T-helper 1 cell treated with Interleukin-12 subunit alpha and Interleukin-12 subunit beta and Interleukin-4 antibody, amounts not matched to agents 30 ng/mL and 1 ng/mL, for 36 hours (primary cell): ENCODE results near the gene UGT1A9. TPM values are rescaled to one million over a fixed set of nuclear protein-coding genes. Genes with fewer than 3 reads are reported as not detected.
"Not testable (repeated sequence)": the region's sequence is repeated elsewhere in the genome, so short reads cannot be mapped to it uniquely, and the experiment has no call there.

Source experiments
- intact Hi-C: fragments of 100-400 bp; cut with micrococcal nuclease; formaldehyde crosslinking; loops from one replicate; pipeline ENCODE4 v1.15.1; 2024
- total RNA-seq: library from RNA; stranded (reverse); gene quantifications from 2 replicates; pipeline ENCODE4 v1.2.3, GENCODE V29; 2022

Gene UGT1A9
- not detected in 2 replicates for total RNA-seq

DNA sequence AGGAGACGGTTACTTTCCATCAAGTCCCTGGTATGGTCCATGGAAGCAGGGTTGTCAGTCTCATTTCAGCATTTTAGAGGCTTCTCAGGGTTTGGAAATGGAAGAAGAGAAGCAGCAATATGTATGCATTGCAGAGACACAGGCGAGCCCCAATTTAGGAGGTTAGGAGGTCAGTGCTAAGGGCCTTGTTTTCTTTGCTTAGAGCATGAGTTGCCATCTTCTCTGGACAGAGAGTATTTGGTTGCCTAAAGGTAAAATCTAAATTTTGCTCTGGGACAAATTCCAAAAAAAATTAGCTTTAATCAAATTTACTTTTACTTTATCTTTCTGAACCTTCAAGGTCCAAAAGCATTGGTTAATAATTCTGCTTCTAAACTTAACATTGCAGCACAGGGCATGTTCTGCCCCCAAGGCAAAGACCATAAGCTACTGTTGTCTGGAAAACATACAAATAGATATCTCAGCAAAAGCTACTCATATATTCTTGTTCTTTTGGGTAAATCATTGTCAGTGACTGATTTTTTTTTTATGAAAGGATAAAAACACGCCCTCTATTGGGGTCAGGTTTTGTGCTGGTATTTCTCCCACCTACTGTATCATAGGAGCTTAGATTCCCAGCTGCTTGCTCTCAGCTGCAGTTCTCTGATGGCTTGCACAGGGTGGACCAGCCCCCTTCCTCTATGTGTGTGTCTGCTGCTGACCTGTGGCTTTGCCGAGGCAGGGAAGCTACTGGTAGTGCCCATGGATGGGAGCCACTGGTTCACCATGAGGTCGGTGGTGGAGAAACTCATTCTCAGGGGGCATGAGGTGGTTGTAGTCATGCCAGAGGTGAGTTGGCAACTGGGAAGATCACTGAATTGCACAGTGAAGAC is at the start of gene UGT1A9:
Gene UGT1A9, plus strand, starts transcription at position 609 of the 872 bp plus-strand sequence. Its CDS starts 37 bp downstream, at position 646.
- intact Hi-C loops: no loop called here

DNA sequence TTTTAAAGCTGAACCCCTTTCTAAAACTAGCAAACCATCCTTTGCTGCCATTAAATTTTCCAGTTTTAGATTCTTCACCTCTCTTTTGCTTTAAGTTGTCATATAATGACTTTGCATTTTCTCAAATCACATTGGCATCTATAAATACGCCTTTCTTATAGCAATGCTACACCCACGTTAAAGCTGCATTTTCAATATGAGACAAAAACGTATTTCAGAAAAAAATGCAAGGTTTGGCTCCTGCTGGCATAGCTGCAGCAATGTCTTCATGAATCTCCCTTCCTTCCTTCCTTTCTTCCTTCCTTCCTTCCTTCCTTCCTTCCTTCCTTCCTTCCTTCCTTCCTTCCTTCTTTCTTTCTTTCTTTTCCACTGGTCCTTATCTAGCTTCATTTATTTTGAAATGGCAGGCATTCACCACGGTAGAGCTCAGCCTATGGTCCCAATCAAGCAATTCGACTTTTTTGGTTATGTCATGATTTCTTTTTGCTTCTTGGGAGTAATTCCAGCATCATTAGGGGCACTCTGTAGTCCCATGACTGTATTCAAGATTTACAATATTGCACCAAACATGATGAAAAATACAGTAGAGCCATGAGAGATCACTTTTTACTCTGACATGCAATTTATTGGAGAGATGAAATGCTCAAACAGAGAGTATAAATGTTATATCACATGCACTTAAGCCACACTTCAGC is 44.2 kb upstream of the UGT1A9 start:
- intact Hi-C loops: no loop called here

DNA sequence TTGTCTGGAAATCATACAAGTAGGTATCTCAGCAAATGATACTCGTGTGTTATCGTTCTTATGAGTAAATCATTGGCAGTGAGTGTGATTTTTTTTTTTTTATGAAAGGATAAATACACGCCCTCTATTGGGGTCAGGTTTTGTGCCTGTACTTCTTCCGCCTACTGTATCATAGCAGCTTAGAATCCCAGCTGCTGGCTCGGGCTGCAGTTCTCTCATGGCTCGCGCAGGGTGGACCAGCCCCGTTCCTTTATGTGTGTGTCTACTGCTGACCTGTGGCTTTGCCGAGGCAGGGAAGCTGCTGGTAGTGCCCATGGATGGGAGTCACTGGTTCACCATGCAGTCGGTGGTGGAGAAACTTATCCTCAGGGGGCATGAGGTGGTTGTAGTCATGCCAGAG is 35.4 kb upstream of the UGT1A9 start, which contains the start of gene UGT1A10:
Gene UGT1A10, plus strand, starts transcription at position 143 of the 400 bp plus-strand sequence. Its CDS starts 75 bp downstream, at position 218.
- intact Hi-C loops: not testable (repeated sequence)

DNA sequence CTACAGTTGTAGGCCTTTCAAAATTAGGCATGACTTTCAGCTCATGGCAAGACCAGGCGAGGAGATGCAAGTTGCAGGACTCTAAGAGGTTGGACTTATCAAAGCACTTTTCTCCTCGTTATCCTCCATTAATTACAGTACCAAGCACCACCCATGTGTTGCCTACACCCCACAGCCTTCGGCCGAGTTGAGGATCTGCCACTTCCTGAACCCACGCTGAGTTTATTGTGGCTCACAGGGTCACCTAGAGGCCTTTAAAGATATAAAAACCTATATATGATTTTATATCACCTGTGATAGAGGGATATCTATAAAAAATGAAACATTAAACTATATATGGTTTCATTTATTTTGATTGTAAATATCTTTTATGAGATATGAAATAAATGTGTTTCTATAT is 32.9 kb upstream of the UGT1A9 start:
- intact Hi-C loops: no loop called here

DNA sequence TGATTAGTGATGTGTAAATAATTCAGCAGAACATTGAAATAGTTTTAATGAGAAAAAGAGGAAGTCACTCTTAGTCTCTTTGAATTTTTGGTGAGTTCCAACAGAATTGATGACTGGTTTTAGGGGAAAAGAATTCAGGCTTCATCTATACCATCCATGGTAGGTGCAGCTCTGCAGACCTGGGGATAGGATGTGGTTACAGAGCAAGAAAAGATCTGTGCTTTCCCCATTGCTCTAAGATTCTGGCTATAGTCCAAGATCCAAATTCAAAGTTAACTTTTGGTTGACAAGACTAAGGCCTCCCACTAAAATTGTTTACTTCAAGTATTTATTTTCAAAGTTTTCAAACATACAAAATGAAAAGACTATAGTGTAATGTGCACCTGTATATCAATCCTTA is 31.8 kb upstream of the UGT1A9 start:
- intact Hi-C loops: no loop called here

DNA sequence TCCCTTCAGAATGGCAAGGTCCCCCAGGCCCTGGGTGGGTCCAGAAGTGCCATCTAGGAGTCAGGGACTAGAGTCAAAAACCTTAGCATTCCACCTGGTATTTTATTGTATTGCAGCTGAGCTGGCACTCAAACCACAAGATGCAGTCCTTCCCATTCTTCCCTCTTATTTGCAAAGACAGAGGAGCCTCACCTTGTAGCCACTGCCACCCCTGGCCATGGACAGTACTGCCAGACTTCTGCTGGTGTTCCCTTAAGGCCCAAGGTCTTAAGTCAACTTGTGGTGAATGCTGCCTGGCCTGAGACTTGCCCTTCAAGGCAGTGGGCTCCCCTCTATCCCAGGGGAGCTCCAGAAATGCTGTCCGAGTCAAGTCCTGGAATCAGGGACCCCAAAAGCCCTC is 28.6 kb upstream of the UGT1A9 start:
- intact Hi-C loops: no loop called here

DNA sequence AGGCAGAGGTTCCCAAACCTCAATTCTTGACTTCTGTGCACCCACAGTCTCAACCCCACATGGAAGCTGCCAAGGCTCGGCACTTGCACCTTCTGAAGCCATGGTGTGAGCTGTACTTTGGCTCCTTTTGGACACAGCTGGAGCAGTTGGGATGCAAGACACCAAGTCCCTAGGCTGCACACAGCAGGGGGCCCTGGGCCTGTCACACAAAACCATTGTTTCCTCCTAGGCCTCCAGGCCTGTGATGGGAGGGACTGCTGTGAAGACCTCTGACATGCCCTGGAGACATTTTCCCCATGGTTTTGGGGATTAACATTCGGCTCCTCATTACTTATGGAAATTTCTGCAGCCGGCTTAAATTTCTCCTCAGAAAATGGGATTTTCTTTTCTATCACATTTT is 25.7 kb upstream of the UGT1A9 start:
- intact Hi-C loops: not testable (repeated sequence)

DNA sequence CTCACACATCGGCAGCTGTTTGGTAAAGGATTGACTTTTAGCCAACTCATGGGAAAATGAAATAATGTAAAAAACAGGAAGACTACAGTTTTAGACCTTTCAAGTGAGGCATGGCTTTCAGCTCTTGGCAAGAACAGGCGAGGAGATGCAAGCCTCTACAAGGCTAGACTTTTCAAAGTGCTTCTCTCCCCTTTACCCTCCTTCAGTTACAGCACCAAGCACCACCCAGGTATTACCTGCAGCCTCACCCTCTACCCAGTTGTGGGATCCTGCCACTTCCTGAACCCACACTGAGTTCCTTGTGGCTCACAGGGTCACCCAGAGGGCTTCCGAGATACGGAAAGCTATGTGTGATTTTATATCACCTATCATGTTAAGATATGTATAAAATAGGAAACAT is 20.7 kb upstream of the UGT1A9 start:
- intact Hi-C loops: no loop called here

DNA sequence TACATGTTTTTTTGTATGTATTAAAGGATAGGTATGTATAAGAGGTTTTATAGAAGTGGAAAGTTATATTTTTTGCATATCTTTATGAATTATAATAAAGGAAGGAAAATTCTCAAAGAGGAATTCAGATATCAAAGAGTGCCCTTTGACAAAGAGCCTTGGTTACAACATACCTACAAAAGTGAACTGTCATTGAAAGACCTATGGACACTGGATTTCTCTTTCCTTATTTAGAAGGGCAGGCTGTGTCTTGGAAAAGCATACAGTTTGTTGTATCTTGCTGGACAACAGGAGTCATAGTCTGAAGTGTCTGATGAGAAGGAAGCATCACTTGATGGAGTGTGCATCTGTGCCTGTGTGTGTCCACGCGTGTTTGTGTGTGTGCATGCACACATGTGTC is 20.3 kb upstream of the UGT1A9 start:
- intact Hi-C loops: no loop called here

DNA sequence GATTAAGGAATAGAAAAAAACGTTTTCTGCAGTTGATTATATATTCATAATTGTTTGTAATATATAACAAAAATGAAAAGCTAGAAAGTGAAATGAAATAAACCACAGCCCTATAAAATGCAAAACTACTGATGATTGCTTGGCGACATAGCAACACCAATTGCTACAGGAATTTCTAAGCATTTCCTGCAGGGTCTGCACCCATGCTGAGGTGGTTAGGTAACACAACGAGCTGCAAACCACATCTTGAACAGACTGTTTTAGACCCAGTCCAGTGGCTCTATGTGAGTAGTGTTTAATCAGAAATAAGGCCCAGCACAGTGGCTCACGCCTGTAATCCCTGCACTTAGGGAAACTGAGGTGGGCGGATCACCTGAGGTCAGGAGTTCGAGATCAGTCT is 17.2 kb upstream of the UGT1A9 start:
- intact Hi-C loops: no loop called here

DNA sequence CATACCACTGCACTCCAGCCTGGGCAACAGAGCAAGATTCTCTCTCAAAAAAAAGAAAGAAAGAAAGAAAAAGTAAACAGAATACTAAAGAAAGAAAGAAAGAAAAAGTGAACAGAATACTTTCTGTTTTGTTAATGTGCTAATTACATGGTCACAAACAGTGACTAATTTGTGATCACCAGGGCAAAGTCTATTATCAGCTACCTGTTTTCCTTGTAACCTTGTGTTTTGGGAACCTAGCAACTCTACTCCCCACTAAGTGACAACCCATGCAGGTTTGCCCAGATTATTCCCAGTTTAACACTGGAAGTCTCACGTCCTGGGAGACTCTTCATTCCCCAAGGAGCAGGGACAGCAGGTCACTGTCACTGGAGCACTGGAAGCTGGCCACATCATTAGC is 16.7 kb upstream of the UGT1A9 start:
- intact Hi-C loops: no loop called here

DNA sequence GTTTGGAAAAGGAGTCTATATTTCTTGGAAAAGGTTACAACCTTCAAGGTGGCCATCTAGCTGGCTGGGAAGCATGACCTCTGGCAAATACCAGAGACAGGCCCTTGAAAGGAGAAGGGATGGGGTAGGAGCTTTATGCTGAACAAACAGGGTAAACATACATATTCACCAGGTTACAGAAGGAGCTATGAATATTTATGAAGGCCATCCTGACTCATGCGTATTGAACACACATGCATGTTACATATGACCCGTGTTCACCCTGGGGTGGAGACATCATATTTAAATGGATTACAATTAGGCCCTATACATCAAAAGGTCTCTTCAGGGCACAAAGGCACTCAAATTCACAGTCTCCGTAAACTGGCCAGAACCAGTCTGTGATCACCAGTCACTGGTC is 15.8 kb upstream of the UGT1A9 start:
- intact Hi-C loops: not testable (repeated sequence)

DNA sequence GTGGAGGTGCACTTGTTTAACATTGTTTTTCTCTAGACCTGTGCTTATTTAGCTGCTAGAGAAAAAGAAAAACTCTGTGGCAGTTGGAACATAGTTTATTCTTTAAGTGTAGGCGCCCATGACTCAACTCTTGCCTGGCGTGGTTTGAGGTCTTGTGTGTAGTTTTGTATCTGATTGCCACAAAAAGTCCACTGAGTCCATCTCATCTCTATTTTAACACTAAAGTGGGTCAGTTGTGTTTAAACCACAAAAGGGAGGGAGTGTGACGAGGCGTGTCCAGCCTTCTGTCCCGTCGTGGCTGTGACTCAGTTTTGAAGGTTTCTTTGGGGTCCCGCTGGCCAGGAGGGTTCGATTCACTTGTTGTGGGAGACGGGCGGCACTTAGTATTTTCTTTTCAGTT is 15.3 kb upstream of the UGT1A9 start:
- intact Hi-C loops: no loop called here

DNA sequence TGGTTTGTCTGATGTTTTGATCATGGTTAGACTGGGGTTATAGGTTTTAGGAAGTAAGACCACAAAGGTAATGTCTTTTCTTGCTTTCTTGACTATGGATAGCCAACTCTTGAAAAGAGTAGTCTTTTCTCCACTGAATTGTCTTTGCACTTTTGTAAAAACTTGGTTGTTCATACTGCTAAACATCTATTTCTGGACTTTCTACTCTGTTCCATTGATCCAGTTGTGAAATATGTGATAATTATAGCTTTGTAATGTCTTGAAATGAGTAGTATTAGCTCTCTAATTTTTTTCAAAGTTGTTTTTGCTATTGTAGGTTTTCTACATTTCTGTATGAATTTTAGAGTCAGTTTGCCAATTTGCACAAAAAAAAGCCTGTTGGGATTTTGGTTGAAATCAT is 13.1 kb upstream of the UGT1A9 start:
- intact Hi-C loops: no loop called here

DNA sequence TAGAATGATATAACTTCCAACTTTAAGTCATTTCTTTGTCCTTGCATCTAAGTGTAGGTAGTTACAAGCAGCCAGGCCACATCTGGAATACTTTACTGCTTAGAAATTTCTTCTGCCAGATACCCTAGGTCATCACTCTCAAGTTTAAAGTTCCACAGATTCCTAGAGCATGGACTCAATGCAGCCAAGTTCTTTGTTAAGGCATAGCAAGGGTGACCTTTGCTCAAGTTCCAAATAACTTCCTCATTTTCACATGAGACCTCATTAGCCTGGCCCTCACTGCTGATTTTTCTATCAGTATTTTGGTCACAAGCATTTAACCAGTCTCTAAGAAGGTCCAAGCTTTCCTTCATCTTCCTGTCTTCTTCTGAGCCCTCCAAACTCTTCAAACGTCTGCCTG is 7.8 kb upstream of the UGT1A9 start:
- intact Hi-C loops: no loop called here

DNA sequence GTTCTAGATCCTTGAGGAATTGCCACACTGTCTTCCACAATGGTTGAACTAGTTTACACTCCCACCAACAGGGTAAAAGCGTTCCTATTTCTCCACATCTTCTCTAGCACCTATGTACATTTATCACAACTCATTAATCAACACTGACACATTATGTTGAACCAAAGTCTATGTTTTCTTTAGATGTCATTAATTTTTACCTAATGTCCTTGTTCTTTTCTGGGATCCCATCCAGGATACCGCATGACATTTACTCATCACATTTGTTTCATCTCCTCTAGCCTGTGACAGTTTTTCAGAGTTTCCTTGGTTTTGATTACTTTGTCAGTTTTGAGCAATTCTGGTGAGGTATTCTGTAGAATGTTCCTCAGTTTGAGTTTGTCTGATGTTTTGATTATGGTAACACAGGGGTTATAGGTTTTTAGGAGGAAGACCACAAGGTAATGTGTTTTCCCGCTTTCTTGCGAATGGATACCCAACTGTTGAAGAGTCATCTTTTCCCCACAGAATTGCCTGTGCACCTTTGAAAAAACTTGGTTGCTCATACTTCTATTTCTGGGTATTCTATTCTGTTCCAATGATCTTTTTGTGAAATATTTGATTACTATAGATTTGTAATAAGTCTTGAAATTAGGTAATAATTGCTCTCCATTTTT is 3.0 kb upstream of the UGT1A9 start:
- intact Hi-C loops: no loop called here

DNA sequence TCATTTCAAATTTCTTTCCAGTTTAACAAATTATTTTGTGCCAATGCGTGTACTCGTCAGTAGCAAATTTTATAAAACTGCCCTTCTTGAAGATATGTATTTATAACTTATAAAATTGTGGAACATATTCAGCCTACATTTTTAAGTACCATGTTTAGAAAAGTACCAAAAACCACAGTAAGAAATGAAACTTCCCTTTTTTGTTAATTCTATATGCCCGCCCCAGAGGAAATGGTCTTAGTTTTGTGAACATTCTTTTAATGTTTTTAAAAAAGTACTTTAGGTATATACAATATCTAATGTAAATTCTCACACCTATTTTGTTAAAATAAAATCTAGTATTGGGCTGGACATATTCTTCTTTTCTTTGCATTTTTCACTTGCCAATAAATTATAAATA is 1.2 kb downstream of the UGT1A9 start:
- intact Hi-C loops: no loop called here

DNA sequence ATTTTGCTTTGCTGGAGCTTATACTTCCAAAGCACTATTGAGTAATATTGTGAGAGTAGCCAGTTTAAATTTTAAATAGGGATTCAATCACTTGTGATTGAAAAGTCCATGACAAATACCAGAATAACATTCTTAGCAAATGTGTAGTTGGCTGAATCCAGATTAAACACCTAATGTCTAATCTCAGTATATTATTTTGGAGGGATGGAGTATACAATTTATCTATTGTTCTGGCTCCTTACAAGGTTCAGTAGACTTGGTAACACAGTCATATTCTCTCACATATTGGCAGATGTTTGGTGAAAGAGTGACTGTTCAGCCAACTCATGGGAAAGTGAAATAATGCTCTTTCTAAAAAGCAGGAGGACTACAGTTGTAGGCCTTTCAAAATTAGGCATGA is 2.2 kb downstream of the UGT1A9 start:
- intact Hi-C loops: no loop called here

DNA sequence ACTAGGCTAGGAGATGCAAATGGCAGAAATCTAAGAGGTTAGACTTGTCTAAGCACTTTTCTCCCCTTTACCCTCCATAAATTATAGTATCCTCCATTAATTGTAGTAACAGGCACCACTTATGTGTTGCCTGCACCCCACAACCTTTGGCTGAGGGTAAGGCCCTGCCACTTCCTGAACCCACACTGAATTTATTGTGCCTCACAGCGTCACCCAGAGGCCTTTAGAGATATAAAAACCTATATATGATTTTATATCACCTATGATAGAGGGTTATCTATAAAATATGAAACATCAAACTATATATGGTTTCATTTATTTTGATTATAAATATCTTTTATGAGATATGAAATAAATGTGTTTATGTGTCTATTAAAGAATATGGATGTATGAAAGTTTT is 2.6 kb downstream of the UGT1A9 start:
- intact Hi-C loops: no loop called here

DNA sequence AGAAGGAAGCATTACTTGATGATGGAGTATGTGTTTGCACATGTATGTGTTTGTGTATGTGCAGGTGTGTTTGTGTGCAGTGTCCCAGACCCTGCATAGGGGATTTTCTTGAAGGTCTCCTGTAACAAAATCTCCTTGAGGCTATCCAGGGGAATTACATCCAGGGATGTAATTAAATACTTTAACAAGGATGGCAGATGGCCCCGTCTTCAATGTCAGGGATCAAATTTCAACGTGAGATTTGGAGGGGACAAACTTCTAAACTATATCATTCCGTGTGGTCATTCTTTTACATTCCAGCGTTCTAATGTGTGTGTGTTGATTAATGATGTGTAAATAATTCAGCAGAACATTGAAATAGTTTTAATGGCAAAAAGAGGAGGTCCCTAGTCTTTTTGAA is 3.3 kb downstream of the UGT1A9 start:
- intact Hi-C loops: no loop called here

DNA sequence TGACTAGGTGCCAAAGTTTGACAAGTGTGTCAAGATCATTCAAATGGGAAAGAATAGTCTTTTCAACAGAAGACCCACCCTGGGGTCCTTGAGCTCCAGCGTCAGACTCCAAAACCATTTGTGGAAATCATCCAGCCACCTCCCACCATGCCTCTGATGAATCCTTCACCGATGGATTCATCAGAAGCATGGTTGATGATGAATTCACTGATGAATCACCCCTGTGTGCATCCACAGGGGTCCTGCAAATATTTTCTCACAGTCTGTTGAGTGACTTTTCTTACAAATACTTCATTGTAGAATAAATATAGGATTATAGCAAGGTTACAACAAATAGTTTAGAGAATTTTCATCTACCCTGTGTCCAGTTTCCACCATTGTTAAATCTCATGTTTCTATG is 4.3 kb downstream of the UGT1A9 start:
- intact Hi-C loops: no loop called here

DNA sequence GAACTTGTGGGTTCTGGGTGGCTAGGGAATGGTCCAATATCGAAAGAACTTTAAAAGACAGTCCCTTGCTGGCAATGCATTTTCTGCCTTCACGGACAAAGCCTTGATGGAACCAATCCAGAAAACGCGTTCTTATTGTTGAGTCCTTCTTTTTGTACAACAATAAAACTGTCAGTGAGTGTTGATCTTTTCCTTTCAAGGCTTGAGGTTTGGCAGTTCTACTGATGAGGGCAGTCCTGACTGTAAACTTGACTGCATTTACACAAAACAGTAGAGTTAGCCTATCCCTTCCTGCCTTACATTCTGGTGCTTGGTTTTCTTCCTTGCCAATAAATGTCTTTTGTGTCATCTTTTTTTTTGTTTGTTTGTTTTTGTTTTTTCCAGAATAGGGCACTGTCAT is 7.5 kb downstream of the UGT1A9 start:
- intact Hi-C loops: no loop called here
